ENCODE results near the gene STK38.

Gene STK38

GRCh38 chr6:36525346-36525745, 21.9 kb downstream of the STK38 start:
- in situ Hi-C loops (cut with HindIII; ENCODE audit: low pct_ligation_motif_present, low sequenced_read_pairs), result no loop called here
- no peak overlapping the region for H3K4me3 ChIP-seq (ENCODE audit: low read depth, low read length)
- no peak for DNase-seq
- H3K36me3 ChIP-seq (replicated peaks), result peaks cover 38% of the 10 kb centered on the region
- no peak overlapping the region for H3K27ac ChIP-seq
- no peaks in the 10 kb centered on the region for H3K27me3 ChIP-seq (replicated peaks)
- no peak for TF ChIP-seq CTCF (IDR thresholded peaks at IDR 0.05; ENCODE audit: low read depth, low read length, missing control alignments)

- in situ Hi-C loops (cut with HindIII; ENCODE audit: low pct_ligation_motif_present, low sequenced_read_pairs), result no loop called here
- Histone ChIP-seq H3K36me3 (replicated peaks) (peaks cover 40% of the 10 kb centered on the region), H3K27ac (no peak overlapping the region), H3K4me3 (ENCODE audit: low read depth, low read length) (no peak overlapping the region), H3K27me3 (replicated peaks) (no peaks in the 10 kb centered on the region)
- no peak for DNase-seq
- no peak for TF ChIP-seq CTCF (IDR thresholded peaks at IDR 0.05; ENCODE audit: low read depth, low read length, missing control alignments)
These were observed 22.4 kb downstream of the STK38 start for GRCh38 chr6:36524871-36525270.

- no peak overlapping the region for H3K4me3 ChIP-seq (ENCODE audit: low read depth, low read length)
- DNase-seq, result no peak
- no peak overlapping the region for H3K27ac ChIP-seq
- in situ Hi-C loops (cut with HindIII; ENCODE audit: low pct_ligation_motif_present, low sequenced_read_pairs), result no loop called here
- peaks cover 45% of the 10 kb centered on the region for H3K36me3 ChIP-seq (replicated peaks)
- no peak for TF ChIP-seq CTCF (IDR thresholded peaks at IDR 0.05; ENCODE audit: low read depth, low read length, missing control alignments)
- no peaks in the 10 kb centered on the region for H3K27me3 ChIP-seq (replicated peaks)
These were observed 23.3 kb downstream of the STK38 start for GRCh38 chr6:36523936-36524499.

- no peaks in the 10 kb centered on the region for H3K27me3 ChIP-seq (replicated peaks)
- DNase-seq, result no peak
- in situ Hi-C loops (cut with HindIII; ENCODE audit: low pct_ligation_motif_present, low sequenced_read_pairs), result no loop called here
- no peak overlapping the region for H3K4me3 ChIP-seq (ENCODE audit: low read depth, low read length)
- no peak overlapping the region for H3K27ac ChIP-seq
- peaks cover 48% of the 10 kb centered on the region for H3K36me3 ChIP-seq (replicated peaks)
- no peak for TF ChIP-seq CTCF (IDR thresholded peaks at IDR 0.05; ENCODE audit: low read depth, low read length, missing control alignments)
These were observed 23.8 kb downstream of the STK38 start for GRCh38 chr6:36523451-36523850.

GRCh38 chr6:36519352-36519751, 27.9 kb downstream of the STK38 start:
- H3K27me3 ChIP-seq (replicated peaks), result no peaks in the 10 kb centered on the region
- no peak for DNase-seq
- in situ Hi-C loops (cut with HindIII; ENCODE audit: low pct_ligation_motif_present, low sequenced_read_pairs), result no loop called here
- TF ChIP-seq CTCF (IDR thresholded peaks at IDR 0.05; ENCODE audit: low read depth, low read length, missing control alignments), result no peak
- H3K36me3 ChIP-seq (replicated peaks), result peaks cover 46% of the 10 kb centered on the region
- H3K27ac ChIP-seq, result no peak overlapping the region
- H3K4me3 ChIP-seq (ENCODE audit: low read depth, low read length), result no peak overlapping the region

- DNase-seq, result no peak
- Histone ChIP-seq H3K36me3 (replicated peaks) (peaks cover 49% of the 10 kb centered on the region), H3K4me3 (ENCODE audit: low read depth, low read length) (no peak overlapping the region), H3K27me3 (replicated peaks) (no peaks in the 10 kb centered on the region), H3K27ac (no peak overlapping the region)
- in situ Hi-C loops (cut with HindIII; ENCODE audit: low pct_ligation_motif_present, low sequenced_read_pairs), result no loop called here
- TF ChIP-seq CTCF (IDR thresholded peaks at IDR 0.05; ENCODE audit: low read depth, low read length, missing control alignments), result no peak
These were observed 29.9 kb downstream of the STK38 start for GRCh38 chr6:36517408-36517807.
